RWPE1 (cell line): Measurements from ENCODE around the gene SYNE1.
"Not testable (repeated sequence)": the region's sequence is repeated elsewhere in the genome, so short reads cannot be mapped to it uniquely, and the experiment has no call there.

Source experiments
- CTCF ChIA-PET: fragments of 350-600 bp; sonication (Branson Sonifier 250); formaldehyde crosslinking; extraction: SDS; loops from one replicate; lab custom pipeline; 2021; lab: Yijun Ruan, JAX
- POLR2A ChIA-PET: fragments of 400-600 bp; formaldehyde crosslinking; extraction: SDS; loops from one replicate; lab custom pipeline; 2020; ENCODE audit warnings: antibody characterized with exemption; ENCODE audit not compliant: low non-redundant PET; lab: Yijun Ruan, JAX
- DNase-seq: peaks from one replicate; pipeline ENCODE4 v3.0.0; 2012; ENCODE audit warnings: low spot score
- H3K27ac ChIP-seq: fragments of 450-650 bp; 2 replicates; pipeline ENCODE4 v1.5.1; 2017
- TF ChIP-seq, protein P1 (sequence below): fragments of 450-650 bp; conservative IDR thresholded peaks from 2 replicates; pipeline ENCODE4 v1.5.1; 2017; ENCODE audit warnings: low read depth, mild to moderate bottlenecking

The SYNE1 gene

GRCh38 chr6:152150196-152150595 lies 487.0 kb downstream of the SYNE1 start:
- ChIA-PET POLR2A (no interaction called here), CTCF (no interaction called here)
- no peak for DNase-seq
- TF ChIP-seq, protein P1, sequence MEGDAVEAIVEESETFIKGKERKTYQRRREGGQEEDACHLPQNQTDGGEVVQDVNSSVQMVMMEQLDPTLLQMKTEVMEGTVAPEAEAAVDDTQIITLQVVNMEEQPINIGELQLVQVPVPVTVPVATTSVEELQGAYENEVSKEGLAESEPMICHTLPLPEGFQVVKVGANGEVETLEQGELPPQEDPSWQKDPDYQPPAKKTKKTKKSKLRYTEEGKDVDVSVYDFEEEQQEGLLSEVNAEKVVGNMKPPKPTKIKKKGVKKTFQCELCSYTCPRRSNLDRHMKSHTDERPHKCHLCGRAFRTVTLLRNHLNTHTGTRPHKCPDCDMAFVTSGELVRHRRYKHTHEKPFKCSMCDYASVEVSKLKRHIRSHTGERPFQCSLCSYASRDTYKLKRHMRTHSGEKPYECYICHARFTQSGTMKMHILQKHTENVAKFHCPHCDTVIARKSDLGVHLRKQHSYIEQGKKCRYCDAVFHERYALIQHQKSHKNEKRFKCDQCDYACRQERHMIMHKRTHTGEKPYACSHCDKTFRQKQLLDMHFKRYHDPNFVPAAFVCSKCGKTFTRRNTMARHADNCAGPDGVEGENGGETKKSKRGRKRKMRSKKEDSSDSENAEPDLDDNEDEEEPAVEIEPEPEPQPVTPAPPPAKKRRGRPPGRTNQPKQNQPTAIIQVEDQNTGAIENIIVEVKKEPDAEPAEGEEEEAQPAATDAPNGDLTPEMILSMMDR, result no peak
- no peak overlapping the region for H3K27ac ChIP-seq

DNA sequence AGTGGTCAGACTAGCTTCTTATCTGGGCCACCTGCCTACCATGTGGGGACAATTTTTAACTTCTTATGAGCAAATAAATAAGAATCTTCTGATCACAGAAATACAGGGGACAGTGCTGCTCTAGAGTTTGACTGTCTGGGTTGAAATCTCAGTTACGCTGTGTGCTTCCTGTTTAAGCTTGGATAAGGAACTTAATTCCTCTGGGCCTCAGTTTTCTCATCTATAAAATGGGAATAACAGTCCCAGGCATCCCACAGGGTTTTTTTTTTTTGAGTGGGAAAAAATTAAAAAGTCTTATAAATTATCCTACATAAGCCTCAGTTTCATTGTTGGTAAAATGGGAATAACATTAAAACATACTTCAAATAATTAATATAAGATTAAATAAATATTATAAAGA lies 488.8 kb downstream of the SYNE1 start:
- ChIA-PET CTCF (interaction anchor here (0.6 to 1.6 kb wide), 3 partner anchors 15 to 94 kb away, joined by 3 to 5 read pairs (median 4); no protein-coding TSS in a partner anchor), POLR2A (no interaction called here)
- no peak for DNase-seq
- H3K27ac ChIP-seq, result no peak overlapping the region
- TF ChIP-seq, protein P1, result no peak

GRCh38 chr6:152147269-152147668 lies 489.9 kb downstream of the SYNE1 start:
- no peak overlapping the region for H3K27ac ChIP-seq
- no peak for DNase-seq
- ChIA-PET CTCF (no interaction called here), POLR2A (no interaction called here)
- TF ChIP-seq, protein P1, result no peak

DNA sequence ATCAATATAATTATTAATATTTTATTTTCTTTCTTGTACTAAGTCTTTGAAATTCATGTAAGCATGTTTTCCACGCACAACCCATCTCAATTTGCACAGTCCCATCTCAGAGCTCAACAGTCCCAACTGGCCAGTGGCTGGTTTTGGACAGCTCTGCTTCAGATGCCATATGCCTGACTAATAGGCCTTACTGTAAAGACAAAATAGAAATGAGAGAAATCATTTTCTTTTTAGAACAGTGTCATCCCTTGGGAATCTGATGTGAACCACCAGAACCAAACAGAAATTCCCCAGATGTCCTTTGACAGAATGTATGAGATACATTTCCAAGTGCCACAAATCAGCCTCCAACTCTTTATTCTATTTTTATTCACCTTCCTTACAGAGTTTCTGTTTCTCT lies 490.8 kb downstream of the SYNE1 start:
- TF ChIP-seq, protein P1, result no peak
- POLR2A ChIA-PET, result no interaction called here
- H3K27ac ChIP-seq, result no peak overlapping the region

DNA sequence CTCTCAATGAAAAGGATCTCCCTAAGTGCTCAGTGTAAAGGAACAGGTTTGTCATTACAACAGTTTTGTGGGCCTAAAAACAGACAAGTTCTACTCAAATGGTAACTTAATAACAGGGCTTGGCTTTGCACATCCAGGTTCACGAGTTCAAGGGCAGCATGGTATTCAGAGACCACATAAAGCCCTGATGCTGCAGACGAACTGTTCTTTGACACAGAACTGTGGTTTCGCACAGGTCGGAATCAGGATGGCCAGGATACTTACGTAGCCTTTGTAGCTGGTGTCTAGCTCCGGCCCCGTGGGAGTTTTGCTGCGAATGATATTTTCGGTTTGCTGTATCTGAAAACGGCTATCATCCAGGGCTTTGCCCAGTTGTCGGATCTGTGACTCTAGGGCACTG lies 493.8 kb downstream of the SYNE1 start:
- CTCF ChIA-PET, result no interaction called here
- DNase-seq, result no peak
- H3K27ac ChIP-seq, result no peak overlapping the region
- POLR2A ChIA-PET, result no interaction called here
- TF ChIP-seq, protein P1, result no peak

More for the DNA sequence above, 490.8 kb downstream of the SYNE1 start:
- DNase-seq, result no peak
- CTCF ChIA-PET, result interaction anchor here (0.6 kb wide), 1 partner anchor 370 kb away, joined by 8 read pairs; no protein-coding TSS in a partner anchor

- DNase-seq, result no peak
- TF ChIP-seq, protein P1, result no peak
- ChIA-PET CTCF (no interaction called here), POLR2A (no interaction called here)
- no peak overlapping the region for H3K27ac ChIP-seq
Observed at GRCh38 chr6:152142105-152142504, 495.1 kb downstream of the SYNE1 start.

GRCh38 chr6:152138344-152138743 lies 498.8 kb downstream of the SYNE1 start:
- CTCF ChIA-PET, result interaction anchor here (0.6 kb wide), 1 partner anchor 8 kb away, joined by 4 read pairs; no protein-coding TSS in a partner anchor
- POLR2A ChIA-PET, H3K27ac ChIP-seq, DNase-seq: not testable (repeated sequence)
